Hypothalamus (tissue), 51 donors: Measurements from ENCODE around the gene GRM7.
"Not testable (repeated sequence)": the region's sequence is repeated elsewhere in the genome, so short reads cannot be mapped to it uniquely, and the experiment has no call there.

Source experiments
- DNase-seq, 51 donors: peaks; one replicate each; lab custom pipeline; 2025; lab: John Stamatoyannopoulos, UW

The GRM7 gene

GRCh38 chr3:6860954-6861624 is at the start of gene GRM7:
GRM7 (plus strand) TSS chr3:6861115.
- DNase-seq: peak in 37 of 51 donors; percentile 5 to 78 (median 48)

DNA sequence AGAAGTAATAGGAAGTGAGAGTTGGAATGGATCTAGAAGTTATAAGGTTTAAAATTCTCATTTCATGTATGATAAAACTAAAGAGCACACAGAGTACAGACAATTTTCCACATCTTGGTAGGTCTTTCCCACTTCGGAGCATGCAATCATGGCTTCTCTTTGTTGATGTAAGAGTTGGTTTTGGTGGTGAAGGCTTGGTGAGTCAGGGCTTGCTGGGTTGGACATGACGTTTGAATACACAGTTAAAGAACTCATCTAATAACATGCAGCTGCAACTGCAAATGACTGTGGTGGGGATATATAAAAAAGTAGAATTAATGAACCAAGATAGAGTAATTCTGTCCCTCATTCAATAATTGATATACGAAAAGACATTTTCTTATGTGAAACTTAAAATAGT is 39.5 kb upstream of the GRM7 start:
- DNase-seq: no peak

GRCh38 chr3:6825524-6825923 is 35.4 kb upstream of the GRM7 start:
- DNase-seq: no peak

GRCh38 chr3:6827453-6827852 is 33.5 kb upstream of the GRM7 start:
- DNase-seq: no peak

GRCh38 chr3:6844723-6845122 is 16.2 kb upstream of the GRM7 start:
- DNase-seq: no peak

GRCh38 chr3:6854184-6854583 is 6.7 kb upstream of the GRM7 start:
- DNase-seq: no peak

GRCh38 chr3:6857510-6857909 is 3.4 kb upstream of the GRM7 start:
- no peak for DNase-seq

- peak in 2 of 51 donors; percentile 15 to 63 for DNase-seq
Observed at GRCh38 chr3:6860149-6860953, 564 bp upstream of the GRM7 start.

GRCh38 chr3:6861625-6862000 is 698 bp downstream of the GRM7 start:
- DNase-seq: peak in 2 of 51 donors; percentile 18 to 57

GRCh38 chr3:6862041-6862879 is 1.3 kb downstream of the GRM7 start:
- peak in 5 of 51 donors; percentile 2 to 57 (median 28) for DNase-seq

GRCh38 chr3:6862880-6863195 is 1.9 kb downstream of the GRM7 start:
- DNase-seq: peak in 1 of 51 donors; percentile 2

DNA sequence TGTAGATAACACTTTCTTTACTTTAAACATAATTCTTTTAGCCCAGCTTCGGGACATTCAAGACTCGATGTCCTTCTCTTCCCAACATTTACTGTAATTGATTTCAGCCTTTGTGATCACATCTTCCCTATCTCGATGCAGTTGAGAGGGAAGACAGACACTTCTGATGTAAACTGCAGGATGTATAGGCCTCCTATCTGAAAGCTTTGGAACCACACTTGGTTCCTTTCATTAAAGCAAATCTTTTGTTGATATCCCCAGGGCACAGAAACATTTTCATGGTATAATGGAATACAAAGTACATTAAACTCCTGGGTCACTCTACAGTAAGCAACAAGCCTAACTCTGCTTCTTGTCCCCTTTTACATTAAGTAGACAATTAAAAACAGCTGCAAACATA is 6.4 kb downstream of the GRM7 start:
- no peak for DNase-seq

GRCh38 chr3:6878731-6879130 is 17.8 kb downstream of the GRM7 start:
- DNase-seq: no peak

GRCh38 chr3:6912240-6912639 is 51.3 kb downstream of the GRM7 start:
- no peak for DNase-seq

- DNase-seq: no peak
Observed at GRCh38 chr3:6915898-6916297, 55.0 kb downstream of the GRM7 start.

DNA sequence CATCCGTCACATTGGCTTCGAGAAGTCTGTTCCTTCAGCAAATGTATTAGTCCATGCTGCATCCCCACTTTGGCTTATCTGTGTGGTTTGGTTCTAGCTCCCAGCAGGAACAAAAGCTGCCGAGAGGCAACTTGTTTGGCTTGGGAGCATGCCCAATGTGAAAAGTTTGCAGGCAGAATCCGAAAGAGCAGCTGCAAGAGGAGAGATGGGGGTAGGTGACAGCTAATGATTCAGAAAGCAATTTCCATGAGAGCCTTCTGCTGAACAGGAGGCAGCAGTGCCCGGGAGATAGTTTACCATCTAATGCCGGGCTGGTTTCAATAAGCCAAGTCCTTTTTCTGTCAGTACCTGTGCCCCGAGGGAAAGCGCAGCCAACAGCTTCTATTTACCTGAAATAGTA is 60.2 kb downstream of the GRM7 start:
- peak in 4 of 51 donors; percentile 8 to 26 (median 16) for DNase-seq

DNA sequence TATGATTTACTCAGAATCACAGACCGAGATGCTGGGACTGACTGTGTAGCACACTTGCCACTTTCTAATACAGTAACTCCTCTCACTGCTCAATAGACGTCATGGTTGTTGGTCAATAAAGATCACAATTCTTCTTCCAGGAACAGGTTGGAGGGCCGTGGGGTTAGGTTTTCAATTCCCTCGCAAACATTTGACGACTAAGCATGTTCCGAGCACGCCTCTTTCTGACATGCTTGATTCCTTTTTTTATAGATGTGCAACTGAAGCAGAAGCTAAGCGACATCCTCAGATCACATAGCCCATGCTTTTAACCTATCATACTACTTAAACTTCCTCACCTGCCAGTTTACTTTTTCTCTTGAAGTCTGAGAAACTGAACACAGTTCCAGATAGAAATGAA is 61.0 kb downstream of the GRM7 start:
- no peak for DNase-seq

DNA sequence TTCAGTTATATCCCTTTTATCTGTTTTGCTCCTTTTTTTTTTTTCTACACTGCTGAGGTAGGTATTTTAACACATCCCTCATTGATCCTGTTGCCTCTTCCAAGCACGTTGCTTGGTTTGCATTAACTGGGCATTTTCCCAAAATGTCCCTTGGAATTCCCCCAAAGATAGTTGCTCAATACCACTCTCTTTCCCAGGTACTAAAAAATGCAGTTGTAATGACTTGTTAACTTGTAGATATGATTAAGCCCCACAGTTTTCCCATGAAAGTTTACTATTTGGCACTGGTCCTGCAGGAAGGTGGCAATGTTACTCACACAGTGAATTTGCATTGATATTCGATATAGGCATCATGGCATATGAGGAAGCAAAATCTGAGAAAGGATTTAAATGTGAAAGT is 67.1 kb downstream of the GRM7 start:
- DNase-seq: no peak

DNA sequence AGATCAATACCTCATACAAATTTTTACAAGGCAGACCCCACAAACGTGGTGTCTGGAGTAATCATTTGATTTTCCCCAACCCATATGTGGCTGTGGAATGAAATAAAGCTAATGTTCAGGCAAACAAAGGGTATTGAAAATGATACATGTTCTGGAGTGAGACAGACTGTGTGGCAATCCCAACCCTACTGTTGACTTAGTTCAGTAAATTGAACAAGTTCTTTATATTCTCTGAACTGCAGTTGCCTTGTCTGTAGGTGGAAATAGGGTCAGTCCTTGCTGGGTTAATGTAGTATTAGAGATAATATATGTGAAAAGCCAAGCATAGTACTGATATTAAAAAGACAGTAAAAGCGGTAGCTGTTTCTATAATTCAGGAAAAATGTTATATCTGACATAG is 69.0 kb downstream of the GRM7 start:
- no peak for DNase-seq

DNA sequence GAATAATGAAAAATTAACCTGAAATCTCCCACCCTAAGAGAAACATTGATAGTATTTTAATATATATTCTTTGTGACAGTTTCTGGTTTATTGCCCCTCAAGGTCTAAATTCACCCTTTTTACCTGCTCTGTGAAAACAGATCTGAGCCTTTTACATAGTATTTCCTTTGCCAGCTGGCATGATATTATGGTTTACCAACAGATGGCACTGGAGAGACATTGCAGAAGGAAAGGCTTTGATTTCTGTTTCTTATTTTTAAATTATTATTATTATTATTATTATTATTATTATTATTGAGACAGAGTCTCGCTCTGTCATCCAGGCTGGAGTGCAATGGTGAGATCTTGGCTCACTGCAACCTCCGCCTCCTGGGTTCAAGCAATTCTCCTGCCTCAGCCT is 74.5 kb downstream of the GRM7 start:
- not testable (repeated sequence) for DNase-seq

DNA sequence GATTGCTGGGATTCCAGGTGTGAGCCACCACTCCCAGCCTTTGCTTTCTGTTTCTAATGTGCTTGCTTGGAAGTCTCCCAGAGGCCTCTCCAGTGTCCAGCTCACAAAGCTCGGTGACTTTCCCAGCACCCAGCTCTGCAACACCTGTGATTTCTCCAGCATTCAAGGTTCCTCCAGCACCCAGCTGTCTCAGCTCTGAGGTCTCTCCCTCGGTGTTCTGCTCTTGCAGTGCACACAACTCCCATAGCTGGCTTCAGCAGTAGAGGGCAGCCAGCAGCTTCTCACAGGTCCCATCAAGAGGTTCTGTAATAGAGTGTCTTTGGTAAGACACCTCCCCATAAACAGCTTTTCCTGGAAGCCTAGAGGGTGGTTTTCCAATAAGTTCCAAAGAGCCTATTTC is 75.1 kb downstream of the GRM7 start:
- no peak for DNase-seq

DNA sequence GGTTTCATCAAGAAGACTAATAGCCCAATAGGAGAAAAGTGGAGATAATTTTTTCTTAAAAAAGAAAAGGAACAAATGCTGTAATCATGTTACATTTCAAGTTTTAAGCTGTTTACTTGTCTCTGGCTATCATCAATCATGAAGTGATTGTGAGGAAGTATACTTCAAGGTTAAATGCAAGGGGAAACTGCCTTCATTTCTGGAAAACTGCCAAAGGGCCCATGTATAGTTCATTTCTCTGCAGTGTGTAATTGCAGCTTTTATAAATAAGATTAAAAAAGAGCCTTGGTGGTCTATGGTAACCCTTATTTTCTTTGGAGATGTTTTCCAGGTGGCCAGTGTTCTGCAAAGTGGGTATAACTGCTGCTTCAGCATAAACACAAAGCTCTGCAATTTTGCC is 101.9 kb downstream of the GRM7 start:
- no peak for DNase-seq
